Measurements from ENCODE around the gene SETBP1.

DNA sequence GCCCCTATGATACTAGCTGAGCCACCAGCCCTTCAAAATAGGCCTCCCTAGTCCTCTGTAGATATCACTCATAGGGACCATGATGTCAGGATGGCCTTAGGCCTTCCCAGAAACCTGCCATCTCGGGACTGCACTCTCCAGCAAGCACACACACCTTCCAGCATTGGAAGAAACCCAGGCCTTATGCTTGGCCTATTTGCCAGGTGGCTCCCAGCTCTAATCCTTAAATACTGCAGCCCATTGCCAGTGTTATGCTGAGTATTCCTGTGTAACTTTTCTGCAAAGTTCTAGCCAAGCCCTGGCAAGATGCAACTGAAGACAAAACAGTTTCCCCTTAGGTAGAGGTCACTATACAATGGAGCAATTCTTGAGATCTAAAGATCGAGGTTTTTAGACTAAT lies 316.5 kb downstream of the SETBP1 start:
- no peak for TF ChIP-seq POLR2A (IDR thresholded peaks at IDR 0.05; ENCODE audit: extremely low read depth, insufficient read length)
- TF ChIP-seq, protein P1, sequence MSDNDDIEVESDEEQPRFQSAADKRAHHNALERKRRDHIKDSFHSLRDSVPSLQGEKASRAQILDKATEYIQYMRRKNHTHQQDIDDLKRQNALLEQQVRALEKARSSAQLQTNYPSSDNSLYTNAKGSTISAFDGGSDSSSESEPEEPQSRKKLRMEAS (IDR thresholded peaks at IDR 0.05; ENCODE audit: low read depth, low read length) = no peak

Measured in NB4 (cell line).